Smooth muscle cell of trachea (primary cell): ENCODE data around the gene ASB7. TPM values are rescaled to one million over a fixed set of nuclear protein-coding genes. Genes with fewer than 3 reads are reported as not detected.

Experiments used
- total RNA-seq: library from RNA; depleted of rRNA; stranded (reverse); fragments of >200 nt; gene quantifications from 2 replicates; pipeline ENCODE4 v1.2.1, GENCODE V29; 2014

The ASB7 gene, protein sequence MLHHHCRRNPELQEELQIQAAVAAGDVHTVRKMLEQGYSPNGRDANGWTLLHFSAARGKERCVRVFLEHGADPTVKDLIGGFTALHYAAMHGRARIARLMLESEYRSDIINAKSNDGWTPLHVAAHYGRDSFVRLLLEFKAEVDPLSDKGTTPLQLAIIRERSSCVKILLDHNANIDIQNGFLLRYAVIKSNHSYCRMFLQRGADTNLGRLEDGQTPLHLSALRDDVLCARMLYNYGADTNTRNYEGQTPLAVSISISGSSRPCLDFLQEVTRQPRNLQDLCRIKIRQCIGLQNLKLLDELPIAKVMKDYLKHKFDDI
- total RNA-seq, result 17.6 and 23.7 TPM in 2 replicates

GRCh38 chr15:100602064-100602822 lies at the start of gene ASB7, which contains the start of gene LINS1:
TSS of gene ASB7 (plus strand) at chr15:100602589. CDS start at chr15:100612217, 9,628 bp downstream.
TSS of gene LINS1 (minus strand) at chr15:100602184. CDS start at chr15:100580842, 21,342 bp downstream.

Other genes starting within 250 kb of the ASB7 start
- gene CERS3, start 73.6 kb upstream of the ASB7 start, total RNA-seq, result not detected in 2 replicates
- gene LINS1, start 405 bp upstream of the ASB7 start, total RNA-seq, result 14.1 and 18.6 TPM in 2 replicates